IPS-NIHi7 (cell line): ENCODE results near the gene IL17RC.
A peak's percentile ranks its signal among the peaks of the same experiment; 100 is the strongest.
"Not testable (repeated sequence)": the region's sequence is repeated elsewhere in the genome, so short reads cannot be mapped to it uniquely, and the experiment has no call there.

Experiments used
- DNase-seq: peaks from one replicate; pipeline ENCODE4 v3.0.0; 2012; ENCODE audit warnings: mixed read lengths; ENCODE audit errors: extremely low spot score

The IL17RC gene

DNA sequence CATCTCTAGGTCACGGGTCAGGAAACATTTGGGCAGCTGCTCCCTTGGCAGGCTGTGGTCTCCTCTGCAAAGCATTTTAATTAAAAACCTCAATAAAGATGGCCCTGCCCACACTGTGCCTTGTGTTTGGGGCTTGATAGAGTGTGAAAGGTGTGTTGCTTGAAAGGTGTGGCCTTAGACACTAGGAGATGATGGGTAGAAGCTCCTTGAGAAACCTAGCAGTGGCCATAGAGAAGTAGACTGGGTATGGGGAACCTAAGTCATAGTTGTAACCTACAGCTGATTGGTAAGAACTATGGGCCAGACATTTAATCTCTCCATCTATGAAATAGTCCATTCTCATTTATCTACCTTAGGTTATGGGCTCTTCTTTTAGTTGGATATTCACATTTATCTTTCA lies 23.2 kb upstream of the IL17RC start:
- no peak for DNase-seq

DNA sequence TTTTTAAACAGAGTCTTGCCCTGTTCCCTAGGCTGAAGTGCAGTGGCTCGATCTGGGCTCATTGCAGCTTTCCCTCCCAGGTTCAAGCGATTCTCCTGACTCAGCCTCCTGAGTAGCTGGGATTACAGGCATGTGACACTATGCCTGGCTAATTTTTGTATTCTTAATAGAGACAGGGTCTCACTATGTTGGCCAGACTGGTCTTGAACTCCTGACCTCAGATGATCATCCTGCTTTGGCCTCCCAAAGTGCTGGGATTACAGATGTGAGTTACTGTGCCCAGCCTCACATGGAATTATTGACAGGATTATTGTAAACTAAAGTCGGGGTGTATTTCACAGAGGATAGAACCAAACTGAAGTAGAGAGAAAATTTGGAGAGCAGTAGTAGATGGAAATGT lies 21.2 kb upstream of the IL17RC start:
- not testable (repeated sequence) for DNase-seq

DNA sequence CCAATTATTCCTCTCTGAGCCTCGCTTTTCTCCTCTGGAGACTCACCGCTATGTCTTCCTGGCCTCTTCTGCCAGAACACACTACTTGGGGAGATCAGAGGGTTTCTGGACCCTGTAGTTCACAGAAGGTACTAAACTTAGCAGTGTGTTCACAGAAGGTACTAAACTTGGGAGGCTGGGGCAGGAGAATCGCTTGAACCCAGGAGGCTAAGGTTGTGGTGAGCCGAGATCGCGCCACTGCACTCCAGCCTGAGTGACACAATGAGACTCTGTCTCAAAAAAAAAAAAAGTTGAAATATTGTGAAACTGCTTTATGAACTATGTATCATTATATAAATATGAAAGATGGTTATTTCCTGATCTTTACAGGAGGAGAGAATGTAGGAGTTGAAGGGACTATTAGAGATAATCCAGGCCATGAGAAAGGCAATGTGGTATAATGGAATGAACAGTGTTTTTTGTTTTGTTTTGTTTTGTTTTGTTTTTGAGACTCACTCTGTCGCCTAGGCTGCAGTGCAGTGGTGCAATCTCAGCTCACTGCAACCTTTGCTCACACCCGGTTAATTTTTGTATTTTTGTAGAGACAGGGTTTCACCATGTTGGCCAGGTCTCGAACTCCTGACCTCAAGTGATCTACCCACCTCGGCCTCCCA lies 20.0 kb upstream of the IL17RC start:
- DNase-seq: not testable (repeated sequence)

DNA sequence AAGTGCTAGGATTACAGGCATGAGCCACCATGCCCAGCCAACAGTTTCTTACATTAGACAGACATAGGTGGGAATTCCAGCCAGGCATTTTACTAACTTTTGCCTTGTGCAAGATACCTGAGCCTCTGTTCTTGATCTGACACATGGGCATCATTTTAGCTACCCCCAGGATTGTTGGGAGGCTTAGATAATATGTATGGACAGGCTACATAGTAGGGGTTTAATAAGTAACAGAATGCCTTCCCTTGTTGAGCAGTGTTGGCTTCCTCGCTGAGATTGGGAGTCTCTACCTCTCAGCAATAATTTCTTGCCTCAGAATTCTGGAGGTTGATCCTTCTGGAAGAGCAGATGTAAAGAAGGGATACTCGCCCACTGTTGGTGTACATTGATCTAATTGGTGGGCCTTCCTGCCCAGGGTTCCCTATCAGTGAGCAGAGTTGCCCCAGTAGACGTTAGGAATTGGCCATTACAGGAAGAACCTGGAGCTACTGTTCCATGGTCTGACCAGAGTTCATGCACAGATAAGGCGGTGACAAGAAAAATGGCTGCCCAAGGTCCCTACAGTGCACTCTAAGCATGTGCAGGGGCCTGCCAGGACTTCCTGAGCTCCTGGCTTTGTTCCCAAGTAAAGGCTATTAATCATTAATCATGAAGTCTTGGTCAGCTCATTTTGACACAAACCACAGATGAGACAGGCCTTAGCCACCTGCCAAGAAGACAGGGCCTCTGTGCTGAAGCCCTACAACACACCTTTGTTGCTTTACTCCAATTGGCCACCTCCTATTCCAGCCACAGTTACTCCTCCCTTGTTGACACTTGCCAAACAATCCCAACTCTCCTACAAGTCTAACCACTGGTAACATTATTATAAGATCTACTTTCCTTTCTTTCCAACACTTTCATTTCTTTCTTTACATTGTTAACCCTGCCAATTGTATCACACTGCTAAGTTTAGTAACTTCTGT lies 19.2 kb upstream of the IL17RC start:
- DNase-seq: no peak

DNA sequence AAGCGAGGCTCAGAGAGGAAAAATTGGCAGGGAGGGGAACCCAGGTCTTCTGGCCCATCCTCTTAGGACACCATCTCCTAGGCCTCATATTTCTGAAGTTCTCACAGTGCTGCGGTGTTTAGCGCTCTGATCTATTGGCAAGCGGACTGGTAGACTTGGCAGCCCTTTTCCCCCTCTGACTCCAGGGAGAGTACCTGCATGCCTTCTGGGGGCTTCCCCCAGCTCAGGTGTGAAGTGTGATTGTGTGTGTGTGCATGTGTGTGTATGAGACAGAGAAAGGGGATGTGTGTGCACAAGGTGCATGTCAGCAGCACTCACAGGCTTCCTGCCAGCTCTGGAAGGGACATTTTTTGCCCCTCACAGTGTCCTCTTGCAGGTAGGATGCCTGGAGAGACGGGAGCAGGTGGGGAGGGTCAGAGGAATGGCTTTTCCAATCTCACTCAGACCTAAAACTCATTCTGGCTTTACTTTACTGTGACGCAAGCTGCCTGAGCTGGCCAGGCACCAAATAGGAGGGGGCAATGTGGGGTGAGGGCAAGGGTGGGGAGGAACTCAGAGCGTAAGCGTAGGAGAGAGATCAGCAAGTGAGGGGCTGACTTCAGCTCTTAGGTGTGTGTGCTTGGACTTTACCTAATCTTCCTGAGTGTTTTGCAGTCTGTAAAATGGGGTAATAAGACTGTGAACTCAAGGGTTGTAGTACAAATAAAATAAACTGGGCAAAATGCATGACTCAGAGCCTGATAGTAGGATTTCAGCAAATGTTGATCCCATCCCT lies 18.2 kb upstream of the IL17RC start:
- no peak for DNase-seq

DNA sequence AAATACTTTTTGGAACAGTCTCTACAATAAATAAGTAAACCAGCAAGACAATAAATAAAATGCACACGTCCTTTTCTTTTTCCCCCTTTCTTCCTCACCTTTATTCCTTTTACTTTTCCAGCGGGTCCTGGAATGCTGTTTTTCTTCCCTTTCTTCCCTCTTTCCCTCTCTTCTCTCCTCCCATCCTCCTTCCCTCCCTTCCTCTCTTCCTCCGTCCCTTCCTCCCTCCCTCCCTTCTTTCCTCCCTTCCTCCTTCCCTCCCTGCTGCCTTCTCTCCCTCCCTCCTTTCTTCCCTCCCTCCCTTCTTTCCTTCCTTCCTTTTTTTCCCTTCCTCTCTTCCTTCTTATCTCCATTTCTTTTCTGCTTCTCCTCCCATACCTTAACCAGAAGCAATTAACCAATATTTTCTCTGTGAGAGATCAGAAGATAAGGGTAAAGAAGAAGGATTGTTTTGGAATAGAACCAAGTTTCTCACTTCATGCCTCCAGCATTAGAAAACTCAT lies 17.6 kb upstream of the IL17RC start:
- no peak for DNase-seq

DNA sequence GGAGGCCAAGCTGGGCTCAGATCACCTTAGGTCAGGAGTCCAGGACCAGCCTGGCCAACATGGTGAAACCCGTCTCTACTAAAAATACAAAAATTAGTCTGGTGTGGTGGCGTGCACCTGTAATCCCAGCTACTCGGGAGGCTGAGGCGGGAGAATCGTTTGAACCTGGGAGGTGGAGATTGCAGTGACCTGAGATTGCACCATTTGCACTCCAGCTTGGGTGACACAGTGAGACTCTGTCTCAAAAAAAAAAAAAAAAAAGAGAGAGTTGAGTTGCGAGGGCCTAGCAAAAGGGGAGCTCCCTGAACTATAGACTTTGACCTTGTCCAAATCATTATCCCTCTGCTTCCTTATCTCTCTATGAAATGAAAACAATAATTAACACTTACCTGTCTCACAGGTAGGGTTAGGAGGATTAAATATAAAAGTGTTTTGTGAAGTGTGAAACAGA lies 15.9 kb upstream of the IL17RC start:
- not testable (repeated sequence) for DNase-seq

DNA sequence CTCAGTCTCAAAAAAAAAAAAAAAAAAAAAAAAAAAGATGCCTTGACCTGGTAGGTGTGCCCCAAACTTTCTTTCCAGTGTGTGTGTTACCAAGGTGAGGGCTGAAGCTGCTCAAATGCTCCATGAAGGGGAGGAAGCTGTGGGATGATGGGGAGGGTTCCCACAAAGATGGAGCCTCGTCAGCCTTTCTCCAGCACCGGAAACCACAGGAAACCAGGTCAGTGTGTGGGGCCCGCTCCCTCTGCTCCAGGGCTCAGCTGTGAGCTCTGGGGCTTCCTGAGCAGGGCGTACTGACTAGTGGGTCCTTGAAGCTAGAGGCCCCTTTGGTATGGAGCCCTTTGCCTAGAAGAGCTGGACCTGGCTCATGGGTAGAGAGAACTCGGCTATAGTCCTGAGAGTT lies 14.9 kb upstream of the IL17RC start:
- DNase-seq: no peak

DNA sequence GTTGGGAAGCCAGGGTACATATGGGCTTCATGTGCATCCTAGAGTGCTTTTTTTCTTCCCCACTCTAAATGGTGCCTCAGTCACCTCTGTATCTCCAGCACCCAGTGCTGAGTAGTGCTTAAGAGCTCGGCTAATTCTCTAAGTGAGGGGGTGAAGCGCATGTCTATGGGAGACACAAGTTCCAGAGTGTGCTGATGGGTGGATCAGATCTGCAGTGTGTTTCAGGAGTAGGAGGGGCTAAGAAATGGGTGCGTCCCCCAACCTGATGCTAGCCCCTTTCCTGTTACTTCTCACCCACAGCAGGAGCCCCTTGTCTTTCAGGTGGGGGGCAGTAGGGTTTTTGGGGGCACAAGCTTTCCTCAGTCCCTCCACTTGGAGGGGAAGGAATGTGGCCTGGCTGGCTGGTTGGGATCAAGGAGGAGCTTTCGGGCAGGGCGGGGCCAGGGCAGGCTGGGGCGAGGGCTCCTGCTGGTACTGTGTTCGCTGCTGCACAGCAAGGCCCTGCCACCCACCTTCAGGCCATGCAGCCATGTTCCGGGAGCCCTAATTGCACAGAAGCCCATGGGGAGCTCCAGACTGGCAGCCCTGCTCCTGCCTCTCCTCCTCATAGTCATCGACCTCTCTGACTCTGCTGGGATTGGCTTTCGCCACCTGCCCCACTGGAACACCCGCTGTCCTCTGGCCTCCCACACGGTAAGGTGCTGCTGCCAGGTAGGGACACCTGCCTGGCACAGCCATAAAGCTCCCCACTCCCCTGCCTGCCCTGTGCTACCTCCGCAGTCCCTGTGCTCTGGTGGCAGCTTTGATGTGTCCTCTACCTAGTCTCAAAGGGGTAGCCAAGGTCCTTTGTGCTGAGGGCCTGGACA lies 14.3 kb upstream of the IL17RC start, which contains the start of gene IL17RE:
IL17RE (plus strand) TSS at position 477 of the 866 bp plus-strand sequence; CDS start at position 562, 85 bp downstream.
- DNase-seq: peak; percentile 66

DNA sequence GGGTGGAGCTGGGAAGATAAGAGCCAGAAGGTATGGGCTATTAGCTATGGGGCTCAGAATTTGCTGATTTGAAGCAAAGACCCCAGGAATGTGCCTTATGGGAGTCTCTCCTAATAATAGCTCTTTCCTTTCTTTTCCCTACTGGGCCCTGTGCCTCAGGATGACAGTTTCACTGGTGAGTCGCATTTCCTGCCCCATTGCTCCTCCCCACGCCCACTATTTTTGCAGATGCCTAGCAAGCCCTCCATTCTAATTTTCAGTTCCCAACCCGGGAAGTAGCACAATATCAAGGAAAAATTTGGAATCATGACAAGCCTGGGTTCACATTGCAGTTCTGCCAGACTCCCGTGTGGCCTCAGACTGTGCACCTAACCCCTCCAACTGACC lies 13.7 kb upstream of the IL17RC start:
- no peak for DNase-seq

DNA sequence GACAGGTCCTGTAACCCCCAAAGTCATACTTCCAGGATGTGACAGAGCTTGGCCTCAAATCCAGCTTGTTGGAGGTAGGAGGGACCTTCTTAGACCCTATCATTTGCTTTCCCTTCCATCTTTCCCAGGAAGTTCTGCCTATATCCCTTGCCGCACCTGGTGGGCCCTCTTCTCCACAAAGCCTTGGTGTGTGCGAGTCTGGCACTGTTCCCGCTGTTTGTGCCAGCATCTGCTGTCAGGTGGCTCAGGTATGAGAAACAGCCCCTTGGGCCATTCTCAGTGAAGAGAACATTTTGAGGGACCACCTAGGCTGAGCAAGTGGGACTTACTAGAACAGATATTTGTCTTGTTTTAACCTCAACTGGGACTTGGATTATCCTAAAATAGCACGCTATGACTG lies 13.0 kb upstream of the IL17RC start:
- DNase-seq: no peak

DNA sequence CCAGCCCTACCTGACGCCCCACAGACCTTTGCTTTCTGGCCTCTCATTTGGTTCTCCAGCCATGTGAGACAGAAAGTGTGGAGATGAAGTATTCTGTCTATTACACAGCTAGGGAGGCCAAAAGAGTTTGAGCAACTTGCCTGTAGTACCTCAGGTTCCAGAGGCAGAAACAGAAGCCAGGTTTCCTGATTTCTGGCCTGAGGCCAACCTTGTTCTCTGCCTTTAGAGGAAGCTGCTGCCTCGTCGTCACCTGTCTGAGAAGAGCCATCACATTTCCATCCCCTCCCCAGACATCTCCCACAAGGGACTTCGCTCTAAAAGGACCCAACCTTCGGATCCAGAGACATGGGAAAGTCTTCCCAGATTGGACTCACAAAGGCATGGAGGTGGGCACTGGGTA lies 10.4 kb upstream of the IL17RC start:
- DNase-seq: no peak

DNA sequence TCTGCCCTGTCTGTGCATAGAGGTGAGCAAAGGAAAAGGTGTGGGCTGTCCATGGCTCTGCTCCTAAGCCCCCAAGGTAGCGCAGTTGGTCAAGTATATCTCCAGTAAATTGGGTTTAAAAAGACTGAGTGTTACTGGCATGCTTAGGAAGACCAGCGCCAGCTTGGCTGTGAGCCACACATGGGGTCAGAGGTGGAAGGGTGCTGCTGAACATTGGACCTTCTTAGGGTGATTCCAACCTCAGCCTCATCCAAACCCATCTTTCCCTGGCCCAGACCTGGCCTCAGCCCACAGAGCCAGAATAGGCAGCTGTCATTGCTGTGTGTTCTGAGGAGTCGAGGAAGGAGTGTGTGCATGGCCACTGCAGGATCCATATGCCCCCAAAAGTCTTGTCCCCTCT lies 8.6 kb upstream of the IL17RC start:
- DNase-seq: no peak

DNA sequence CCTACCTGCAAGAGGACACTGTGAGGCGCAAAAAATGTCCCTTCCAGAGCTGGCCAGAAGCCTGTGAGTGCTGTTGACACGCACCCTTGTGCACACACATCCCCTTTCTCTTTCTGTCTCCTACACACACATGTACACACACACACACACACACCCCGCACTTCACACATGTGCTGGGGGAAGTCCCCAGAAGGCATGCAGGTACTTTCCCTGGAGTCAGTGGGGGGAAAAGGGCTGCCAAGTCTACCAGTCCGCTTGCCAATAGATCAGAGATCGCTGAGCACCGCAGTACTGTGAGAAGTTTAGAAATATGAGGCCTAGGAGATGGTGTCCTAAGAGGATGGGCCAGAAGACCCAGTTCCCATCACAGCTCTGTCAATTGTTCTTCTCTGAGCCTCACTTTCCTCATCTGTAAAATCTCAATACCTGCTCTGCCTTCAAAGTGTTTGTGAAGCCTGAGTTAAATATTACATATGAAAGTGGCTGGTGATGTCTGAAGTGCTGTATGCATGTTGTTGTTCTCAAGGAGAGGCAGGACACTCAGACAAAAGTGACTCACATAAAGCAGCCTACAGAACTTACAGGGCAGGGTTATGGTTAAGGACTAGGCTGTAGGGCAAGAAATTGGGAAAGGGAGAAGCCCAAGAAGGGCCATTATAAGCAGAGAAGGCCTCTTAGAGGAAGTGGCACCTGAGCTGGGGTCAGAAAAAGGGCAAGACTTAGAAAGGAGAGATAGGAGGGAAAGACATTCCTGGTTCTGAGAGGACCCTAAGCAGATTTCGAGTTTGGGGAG lies 7.5 kb upstream of the IL17RC start:
- no peak for DNase-seq

DNA sequence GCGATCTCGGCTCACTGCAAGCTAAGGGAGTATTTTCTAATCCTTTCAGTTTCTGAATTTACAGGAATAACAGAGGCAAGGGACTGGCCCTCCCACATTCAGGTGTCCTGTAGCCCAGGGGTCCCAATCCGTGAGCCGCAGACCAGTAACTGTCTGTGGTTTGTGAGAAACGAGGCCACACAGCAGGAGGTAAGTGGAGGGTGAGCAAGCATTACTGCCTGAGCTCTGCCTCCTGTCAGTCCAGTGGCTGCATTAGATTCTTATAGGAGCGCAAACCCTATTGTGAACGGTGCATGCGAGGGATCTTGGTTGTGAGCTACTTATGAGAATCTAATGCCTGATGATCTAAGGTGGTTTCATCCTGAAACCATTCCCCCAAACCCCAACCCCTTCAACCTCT lies 5.0 kb upstream of the IL17RC start:
- no peak for DNase-seq

DNA sequence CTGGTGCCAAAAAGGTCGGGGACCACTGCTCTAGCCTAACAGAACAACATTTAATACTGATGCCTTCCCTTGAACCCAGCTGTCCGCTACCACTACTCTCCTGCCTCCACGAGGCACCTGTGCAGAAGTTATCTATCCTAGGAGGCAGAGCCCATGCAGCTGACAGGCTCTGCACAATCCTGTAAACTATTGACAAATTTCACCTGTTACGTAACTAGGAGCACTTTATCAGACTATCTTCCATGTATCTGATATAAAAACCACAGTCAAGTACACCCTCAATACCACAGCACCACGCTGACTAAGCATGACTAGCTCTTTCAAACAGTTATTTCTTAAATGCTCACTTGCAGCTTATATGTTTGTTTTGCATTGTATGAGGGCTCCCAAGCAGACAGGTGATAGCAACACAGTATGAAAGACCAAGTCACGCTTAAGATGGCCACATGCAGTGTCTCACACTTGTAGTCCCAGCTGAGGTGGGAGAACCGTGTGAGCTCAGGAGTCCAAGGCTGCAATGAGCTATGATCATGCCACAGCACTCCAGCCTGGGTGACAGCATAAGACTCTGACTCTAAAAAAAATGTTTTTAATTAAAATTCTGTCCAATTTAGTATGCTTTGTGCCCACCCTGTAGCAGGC lies 4.5 kb upstream of the IL17RC start:
- DNase-seq: no peak

DNA sequence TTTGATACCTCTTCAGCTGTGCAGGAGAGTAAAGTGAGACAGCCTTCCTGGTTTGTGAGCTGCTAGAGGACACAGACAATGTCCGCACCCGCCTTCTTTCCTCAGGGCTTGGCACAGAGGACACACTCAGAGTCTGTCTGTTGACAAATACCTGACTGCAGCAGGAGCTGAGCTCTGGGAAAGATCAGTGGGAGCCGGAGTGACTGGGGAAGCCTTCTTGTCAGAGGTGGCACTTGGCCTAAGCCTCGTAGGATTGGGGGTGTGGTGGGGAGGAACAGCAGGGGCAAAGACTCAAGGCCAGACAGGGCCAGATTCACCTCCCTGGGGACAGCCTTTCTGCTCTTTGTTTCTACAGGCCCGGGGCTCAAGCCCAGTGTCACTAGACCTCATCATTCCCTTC lies 3.3 kb upstream of the IL17RC start:
- DNase-seq: no peak

DNA sequence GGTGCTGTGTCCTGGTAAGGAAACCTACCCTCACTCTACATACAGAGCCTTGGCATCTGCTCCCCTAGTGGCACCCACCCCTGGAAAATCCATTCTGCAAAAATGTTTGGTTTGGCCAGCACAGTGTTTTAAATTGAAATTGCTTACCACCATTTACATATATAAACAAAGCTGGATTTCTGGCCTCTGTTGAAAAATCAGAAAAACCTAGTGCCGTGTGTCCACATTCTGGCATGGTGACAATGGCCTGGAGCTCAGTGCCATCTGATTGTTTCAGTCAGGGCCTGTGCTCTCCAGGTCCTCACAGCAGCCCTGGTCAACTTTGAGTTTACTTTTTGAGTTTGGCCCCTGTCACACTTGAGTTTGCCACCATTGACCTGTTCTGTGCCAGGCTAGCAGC lies 2.9 kb upstream of the IL17RC start:
- DNase-seq: no peak

DNA sequence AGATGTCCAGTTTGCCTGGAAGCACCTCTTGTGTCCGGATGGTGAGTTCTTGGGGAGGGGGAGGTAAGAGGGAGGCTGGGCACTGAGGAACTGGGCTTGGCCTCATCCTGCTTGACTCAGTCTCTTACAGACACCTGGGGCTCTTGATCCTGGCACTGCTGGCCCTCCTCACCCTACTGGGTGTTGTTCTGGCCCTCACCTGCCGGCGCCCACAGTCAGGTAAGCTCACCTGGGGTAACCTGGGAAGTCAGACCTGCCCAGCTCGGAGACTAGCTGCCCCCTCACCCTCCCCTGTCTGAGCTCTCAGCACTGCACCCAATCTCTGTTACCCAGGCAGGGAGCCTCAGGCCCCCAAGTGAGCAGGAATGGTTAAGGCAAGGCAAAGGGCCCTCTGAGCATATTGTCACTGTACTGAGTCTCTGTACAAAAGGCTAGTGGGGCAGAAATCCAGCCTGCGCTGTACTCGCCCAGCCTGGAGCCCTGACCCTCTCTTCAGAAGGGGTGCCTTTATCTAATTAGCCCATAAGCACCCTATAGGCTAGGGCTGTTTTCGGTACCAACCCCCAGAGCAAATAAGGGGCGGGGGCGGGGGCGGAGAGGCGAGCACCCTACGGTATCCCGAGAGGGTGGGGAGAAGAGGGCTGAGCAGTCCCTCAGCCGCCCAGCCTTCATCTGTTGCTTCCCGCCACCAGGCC lies 2.2 kb upstream of the IL17RC start:
- peak; percentile 63 for DNase-seq
